Measurements from ENCODE around the gene RYR3.

Gene RYR3

DNA sequence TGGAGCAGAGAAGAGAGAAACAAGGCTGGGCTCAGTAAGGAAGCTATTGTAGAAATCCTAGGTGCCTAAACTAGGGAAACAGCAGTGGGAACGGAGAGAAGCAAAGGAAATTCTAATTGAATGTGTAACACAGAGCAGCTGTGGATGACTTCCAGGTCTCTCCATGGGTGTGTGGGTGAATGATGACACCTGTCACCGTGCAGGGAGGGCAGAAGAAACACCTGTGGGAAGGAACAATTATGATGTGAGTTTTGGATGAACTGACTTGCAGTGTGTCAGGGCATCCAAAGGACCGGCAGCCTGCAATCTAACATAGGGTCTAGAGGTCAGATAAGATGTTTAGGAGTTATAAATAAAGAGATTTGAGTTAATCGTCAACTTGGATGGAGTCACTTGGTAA, 144.2 kb downstream of the RYR3 start:
- DNase-seq = no peak

DNA sequence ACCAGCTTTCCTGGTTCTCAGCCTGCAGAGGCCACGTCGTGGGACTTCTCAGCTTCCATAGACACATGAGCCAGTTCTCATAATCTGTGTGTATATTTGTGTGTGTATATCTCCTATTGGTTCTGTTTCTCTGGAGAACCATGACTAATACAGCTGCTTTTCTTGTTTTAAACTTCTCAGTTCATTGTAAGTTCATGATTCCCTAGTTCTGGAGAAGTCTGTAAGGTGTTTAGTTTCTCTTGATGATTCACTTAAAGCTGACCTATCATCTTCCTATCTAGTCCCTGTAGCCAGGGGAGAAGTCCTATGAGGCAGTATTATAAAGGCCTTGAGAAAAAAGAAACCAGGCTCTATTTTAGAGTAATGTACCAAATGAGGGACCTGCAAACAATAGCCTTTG, 147.7 kb downstream of the RYR3 start:
- no peak for DNase-seq

DNA sequence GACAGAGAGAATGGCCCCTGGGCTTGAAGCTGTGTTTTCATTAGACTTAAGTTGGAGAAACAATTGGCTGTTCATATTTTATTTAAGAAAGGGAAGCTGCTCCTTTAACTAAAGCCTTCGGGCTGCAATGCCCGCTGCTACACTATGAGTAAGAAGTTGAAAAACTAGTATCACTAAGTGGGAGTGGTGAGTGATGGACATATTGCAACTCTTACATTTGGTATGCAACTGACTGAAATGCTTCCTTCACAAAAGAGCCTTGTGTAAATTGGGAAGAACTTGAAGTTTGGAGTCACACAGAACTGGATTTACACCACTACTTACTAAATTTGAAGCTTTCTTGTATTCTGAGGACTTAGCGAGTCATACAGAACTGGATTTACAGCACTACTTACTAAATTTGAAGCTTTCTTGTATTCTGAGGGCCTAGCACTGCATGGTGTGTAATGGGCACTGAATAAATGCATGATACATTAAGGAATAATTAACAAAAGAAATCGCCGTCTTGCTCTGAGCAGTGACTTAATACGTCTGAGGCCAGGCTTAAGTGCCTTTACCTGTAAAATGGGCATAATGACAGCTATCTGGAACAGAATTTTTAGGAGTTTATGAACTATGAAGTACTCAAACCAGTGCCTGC, 149.5 kb downstream of the RYR3 start:
- DNase-seq = no peak

DNA sequence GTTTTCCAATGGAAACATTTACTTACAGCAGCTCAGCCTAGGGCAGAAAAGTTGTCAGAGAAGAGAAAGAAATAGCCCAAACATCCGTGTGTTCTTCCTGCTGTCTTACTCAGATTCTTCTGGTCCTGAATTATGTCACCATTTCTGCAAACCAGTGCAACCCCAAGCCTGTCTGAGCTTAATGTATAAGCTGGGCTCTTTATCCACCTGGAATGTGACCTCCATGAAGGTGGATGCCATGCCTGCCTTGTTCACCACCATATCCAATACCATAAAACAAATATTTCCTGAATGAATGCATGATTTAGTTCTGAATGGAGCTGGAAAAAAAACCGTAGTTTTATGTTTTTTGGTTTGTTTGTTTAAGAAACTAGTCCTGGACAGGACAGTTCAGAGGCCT, 150.9 kb downstream of the RYR3 start:
- no peak for DNase-seq

DNA sequence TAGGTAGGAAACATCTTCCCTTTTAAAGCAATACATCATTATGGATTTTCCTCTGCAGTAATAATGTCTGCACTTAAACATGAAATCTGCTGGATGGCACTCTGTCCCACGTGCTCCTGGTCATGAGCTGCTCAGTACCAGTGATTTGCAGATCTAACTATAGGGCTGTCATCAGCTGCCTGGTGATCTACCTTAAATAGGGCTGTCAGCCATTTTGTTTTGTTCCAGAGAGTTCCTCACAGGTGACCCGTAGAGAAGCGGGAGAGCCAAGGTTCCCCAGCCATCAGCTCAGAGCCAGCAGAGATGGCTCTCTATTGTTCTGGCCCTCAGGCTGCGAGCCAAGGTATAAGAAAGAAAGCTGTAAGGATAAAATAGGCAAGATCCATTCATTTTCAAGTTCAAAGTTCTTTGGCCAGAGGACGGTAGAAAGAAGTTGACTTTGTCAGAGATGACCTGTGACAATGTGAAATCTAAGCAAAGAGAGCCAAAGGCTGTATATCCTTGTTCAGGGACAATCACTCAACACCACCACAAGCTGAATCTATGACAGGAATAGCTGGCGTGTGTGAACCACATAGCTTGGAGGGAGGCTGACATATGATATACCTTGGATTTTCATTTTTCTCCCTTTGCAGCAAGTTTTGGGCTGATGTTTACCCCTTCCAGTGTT, 156.5 kb downstream of the RYR3 start:
- DNase-seq = no peak

GRCh38 chr15:33467816-33468163, 157.0 kb downstream of the RYR3 start:
- DNase-seq = no peak

DNA sequence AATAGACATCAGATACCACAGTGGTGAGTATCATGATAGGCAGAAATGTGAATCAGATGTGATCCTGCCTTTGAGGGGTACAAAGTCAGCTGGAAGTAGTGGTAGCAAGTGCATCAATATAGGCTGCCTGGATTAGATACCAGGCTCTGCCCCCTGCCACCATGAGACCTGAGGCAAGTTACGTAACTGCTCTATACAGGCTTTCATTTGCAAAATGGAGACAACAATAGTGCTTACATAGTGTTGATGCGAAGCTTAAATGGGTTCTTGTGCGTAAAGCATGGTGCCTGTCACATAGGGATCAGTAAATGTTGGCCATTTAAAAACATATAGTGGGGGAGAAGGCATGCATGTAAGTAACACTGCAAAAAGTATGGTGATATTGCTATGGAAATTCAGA, 158.0 kb downstream of the RYR3 start:
- DNase-seq = no peak

- DNase-seq = no peak
These were observed 162.2 kb downstream of the RYR3 start for GRCh38 chr15:33473005-33473404.

DNA sequence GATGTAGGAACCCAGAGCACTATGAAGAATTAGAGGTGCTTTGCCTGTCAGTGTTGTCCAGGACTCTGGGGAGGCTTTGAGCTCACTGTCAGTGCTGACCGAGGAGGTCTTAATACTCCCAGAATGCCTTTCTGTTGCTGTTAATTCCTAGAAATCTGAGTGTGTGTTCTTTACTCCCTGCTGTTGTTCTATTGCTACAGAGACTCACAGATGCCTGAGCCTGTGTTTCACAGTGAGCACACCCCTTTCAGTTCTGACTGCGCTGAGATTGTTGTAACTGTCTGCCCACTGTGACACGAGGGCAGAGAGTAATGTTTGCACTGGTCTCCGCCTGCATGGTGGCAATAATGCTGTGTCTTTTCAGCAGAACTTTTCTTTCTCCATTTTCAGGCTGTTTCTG, 162.9 kb downstream of the RYR3 start:
- no peak for DNase-seq

DNA sequence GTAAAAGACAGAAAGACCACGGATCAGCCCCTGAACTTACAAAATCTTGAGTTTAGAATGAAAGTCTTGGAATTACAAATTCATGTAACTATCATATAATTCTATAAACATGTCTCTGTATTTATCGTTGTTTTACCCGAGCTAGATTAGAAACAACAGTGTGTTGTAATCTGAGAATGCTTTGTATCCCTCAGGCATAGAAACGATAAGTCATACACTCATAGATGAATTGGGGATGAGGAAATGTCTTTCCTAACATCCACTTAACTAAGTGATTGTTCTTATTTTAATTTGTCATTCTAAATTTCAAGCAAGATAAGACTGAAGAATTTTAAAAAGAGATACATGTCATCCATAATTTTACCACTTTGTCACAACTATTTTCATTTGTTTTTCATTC, 165.3 kb downstream of the RYR3 start:
- no peak for DNase-seq

DNA sequence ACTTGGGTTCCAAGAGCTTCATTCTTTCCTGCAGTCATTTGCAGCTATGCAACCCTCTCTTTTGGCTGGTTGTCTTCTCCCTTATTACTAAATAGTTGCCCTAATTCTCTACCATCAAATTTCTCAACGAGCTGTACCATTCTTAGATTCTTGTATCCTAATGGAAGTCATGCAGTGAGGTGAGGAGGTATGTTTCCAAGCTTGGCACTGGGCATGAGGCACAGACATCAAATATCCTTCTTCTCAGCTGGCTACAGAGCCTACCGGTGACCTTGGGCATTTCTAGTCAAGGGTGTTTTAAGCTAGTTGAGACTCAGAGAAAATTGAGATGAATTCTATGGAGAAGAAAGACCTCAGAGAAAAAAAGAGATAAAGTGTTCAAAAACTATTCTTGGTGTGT, 166.1 kb downstream of the RYR3 start:
- no peak for DNase-seq

GRCh38 chr15:33489335-33489734, 178.6 kb downstream of the RYR3 start:
- DNase-seq = no peak

DNA sequence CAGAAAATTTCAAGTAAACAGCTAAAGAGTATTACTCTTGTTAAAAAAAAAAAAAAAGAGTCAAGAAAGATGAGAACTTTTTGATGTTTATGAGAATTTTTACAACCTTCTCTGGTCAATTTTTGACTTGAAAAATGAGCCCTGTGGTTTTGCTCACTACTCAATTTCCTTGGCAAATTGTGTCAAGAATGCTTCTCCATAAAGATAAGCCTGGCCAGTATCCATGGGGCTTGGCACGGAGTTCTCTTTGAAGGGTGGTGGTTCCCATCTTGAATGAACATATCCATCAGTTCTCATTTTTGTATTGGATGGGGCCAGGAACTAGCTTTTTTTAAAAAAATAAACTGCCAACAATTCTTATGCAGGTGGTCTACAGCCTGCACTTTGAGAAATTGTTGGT, 179.9 kb downstream of the RYR3 start:
- no peak for DNase-seq

DNA sequence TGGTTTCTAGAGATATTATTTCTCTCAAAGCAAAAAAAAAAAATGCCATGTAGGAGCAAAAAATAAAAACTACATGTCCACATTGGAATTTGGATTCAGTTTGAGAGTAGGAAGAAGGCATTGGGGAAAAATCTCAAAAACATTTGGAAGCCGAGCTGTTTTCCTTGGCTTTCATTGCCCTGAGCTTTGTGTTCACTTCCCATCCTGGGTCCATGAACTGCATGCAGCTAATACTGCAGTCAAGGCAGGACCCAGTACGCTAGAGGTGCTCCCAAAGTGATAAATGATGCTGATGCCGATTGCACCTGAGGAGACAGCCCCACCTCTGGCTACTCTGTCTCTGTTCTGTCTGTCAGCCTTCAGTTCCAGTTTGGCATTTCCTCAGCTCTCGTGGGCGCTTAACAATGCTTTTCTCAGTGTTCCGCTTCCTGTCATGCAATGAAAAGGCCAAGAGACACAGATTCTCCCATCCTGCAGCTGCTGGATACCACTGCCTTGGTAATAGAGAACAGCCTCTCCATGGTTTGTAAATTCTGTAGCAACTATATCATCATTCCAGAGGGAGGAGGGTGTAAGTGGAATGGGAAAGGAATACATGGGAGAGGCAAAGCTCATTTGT, 181.8 kb downstream of the RYR3 start:
- DNase-seq = no peak

DNA sequence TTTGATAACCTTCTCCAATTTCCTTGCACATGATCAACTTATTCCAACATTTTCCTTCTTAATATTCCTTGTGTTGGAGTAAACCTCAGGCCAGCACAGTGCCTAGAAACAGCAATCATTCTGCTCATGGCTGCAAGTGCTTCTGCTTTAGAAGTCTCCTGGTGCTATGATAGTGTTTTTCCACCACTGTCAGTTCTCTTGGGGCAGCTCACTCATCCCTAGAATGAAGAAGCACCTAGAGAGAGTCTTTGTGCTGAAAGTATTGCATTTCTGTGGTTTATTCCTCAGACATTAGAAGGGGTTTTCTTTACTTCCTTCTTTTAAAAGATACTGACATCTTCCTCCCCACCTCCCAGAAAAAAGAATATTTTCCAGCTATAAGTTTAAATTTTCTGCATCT, 183.5 kb downstream of the RYR3 start:
- DNase-seq = no peak

DNA sequence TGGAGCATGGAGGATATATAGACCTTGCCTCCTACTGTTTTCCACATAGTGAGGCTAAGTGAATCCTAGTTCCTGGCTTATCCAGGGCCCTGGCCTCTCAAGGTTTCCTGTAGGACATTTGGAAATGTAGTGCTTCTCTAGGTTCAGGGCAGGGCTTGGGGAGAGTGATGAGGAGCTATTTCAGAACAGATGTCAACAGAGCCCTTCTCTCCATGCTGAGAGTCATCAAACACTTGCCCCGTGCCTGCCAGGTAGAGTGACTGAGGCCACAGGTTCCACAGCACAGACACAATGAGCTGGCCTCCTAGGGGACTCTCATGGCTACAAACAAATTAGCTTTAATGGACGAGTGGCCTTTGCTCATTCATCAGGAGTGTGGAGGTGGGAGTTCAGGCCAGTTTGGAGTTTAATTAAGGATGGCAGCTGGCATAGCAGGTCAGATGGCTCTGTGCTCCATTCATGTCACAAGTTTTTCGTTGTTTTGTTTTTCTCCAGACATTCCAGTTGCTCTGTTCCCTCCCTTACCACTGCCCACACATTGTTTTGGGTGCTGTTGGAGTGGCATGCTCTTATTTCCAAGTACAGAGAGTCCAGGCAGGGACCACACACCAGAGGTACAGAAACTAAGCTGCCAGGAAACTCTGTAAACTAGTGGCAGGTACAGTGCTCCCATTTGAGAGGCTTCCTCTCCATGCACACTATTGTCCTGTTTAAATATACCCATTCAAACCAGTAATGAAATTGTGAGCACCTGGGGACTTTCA, 189.8 kb downstream of the RYR3 start:
- DNase-seq = no peak

DNA sequence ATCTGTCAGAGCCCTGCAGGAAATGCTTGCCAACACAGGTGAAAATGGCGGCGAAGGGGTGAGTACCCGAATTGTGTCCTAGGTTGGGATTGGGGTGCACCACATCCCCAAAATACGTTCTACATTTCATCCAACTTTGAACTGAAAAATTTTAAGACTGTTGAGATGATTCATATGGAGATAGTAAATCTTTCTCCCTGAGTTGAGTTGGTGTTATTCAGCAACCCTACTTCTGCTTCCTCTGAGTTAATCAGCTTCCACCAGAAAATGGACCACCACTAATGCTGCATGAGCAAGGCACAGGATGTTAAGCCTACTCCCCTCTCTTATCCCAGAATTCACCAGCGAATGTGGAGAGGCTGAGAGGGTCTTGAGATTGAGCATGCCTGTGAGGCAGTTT, 192.9 kb downstream of the RYR3 start:
- DNase-seq = no peak

DNA sequence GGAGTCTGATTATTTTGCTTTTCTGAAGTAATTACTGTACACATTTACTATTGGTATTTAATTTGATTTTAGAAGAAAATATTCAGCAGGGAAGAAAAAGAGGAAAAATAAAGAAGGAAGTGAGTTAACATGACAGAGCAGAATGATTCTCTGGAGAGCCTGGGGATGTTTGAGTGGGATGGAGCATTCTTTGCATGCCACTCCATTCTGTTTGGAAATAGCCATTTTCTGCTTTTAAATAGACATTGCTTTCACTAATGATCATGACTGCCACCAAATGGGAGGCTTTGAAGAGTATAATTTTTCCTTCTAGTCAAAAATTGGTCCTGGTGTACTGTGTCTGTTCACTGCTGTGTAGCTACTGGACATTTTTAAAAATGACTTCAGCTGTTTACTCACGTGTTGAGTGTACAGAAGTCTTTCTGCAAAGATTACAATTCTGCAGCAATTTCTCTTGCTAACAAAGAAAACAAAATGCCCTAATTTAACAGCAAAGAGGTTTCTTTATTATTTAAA, 196.1 kb downstream of the RYR3 start:
- no peak for DNase-seq

DNA sequence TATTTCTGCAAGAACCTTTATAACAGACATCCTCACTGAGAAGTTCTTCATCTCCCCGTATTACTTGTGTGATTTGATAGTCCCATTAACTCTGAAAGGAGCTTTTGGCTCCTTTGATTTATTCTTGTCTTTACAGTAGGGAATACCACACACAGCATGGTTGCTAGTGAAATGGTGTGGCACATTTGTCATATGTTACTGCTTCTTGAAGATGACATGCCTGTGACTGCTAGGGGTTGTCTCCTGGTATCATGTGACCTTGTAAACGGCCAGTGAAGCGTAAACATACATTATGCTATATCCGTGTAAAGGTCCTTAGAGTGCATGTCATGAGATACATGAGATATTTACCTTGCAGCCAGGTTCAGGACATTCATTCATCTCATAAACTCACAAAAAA, 197.9 kb downstream of the RYR3 start:
- no peak for DNase-seq

GRCh38 chr15:33515121-33515520, 204.4 kb downstream of the RYR3 start:
- no peak for DNase-seq

GRCh38 chr15:33516563-33516962, 205.8 kb downstream of the RYR3 start:
- DNase-seq = no peak

- DNase-seq = no peak
These were observed 207.2 kb downstream of the RYR3 start for GRCh38 chr15:33517944-33518343.

GRCh38 chr15:33518421-33518820, 207.7 kb downstream of the RYR3 start:
- no peak for DNase-seq

- DNase-seq = no peak
These were observed 213.5 kb downstream of the RYR3 start for GRCh38 chr15:33524274-33524673.
